HG03342 (cell line): ENCODE measurements around the gene DYNLT2B.
A peak's percentile ranks its signal among the peaks of the same experiment; 100 is the strongest.
"Not testable (repeated sequence)": the region's sequence is repeated elsewhere in the genome, so short reads cannot be mapped to it uniquely, and the experiment has no call there.

ENCODE experiments used
- ATAC-seq: cut with Tn5 transposase; IDR thresholded peaks from one replicate; pipeline ENCODE4 v1.9.1; 2021; ENCODE audit warnings: mild to moderate bottlenecking, moderate library complexity; ENCODE audit not compliant: unreplicated experiment

The DYNLT2B gene

GRCh38 chr3:196274585-196274984, 43.5 kb downstream of the DYNLT2B start:
- ATAC-seq: peak; percentile 86

GRCh38 chr3:196273655-196274054, 44.4 kb downstream of the DYNLT2B start:
- no peak for ATAC-seq

- ATAC-seq: no peak
These were observed 45.2 kb downstream of the DYNLT2B start for GRCh38 chr3:196272826-196273225.

- ATAC-seq: no peak
These were observed 47.5 kb downstream of the DYNLT2B start for GRCh38 chr3:196270499-196270898.

GRCh38 chr3:196268284-196269163, 49.5 kb downstream of the DYNLT2B start:
- ATAC-seq: no peak

- ATAC-seq: no peak
These were observed 54.2 kb downstream of the DYNLT2B start for GRCh38 chr3:196263819-196264218.

GRCh38 chr3:196260784-196261183, 57.3 kb downstream of the DYNLT2B start:
- ATAC-seq: no peak

- no peak for ATAC-seq
These were observed 62.3 kb downstream of the DYNLT2B start for GRCh38 chr3:196255776-196256175.

- ATAC-seq: no peak
These were observed 63.4 kb downstream of the DYNLT2B start for GRCh38 chr3:196254376-196255283.

GRCh38 chr3:196251918-196252317, 66.1 kb downstream of the DYNLT2B start:
- ATAC-seq: no peak

- ATAC-seq: no peak
These were observed 71.3 kb downstream of the DYNLT2B start for GRCh38 chr3:196246612-196247308.

GRCh38 chr3:196244166-196244565, 73.9 kb downstream of the DYNLT2B start:
- ATAC-seq: not testable (repeated sequence)

GRCh38 chr3:196241704-196242103, 76.3 kb downstream of the DYNLT2B start:
- no peak for ATAC-seq
